Parathyroid adenoma (tissue), 2 donors: ENCODE results near the gene RAPGEFL1.

Experiments
- H2AFZ ChIP-seq: fragments of 300-600 bp; sonication (generic); one replicate; pipeline ENCODE4 v1.7.0; 2017; ENCODE audit warnings: antibody characterized with exemption, mild to moderate bottlenecking
- H3K27ac ChIP-seq: fragments of 300-600 bp; sonication (generic); one replicate; pipeline ENCODE4 v1.7.0; 2017
- H3K27me3 ChIP-seq: fragments of 300-600 bp; sonication (generic); one replicate; pipeline ENCODE4 v1.7.0; 2017; ENCODE audit warnings: low read length; ENCODE audit not compliant: control insufficient read depth, insufficient read depth
- H3K36me3 ChIP-seq: fragments of 300-600 bp; sonication (generic); one replicate; pipeline ENCODE4 v1.7.0; 2017; ENCODE audit warnings: low read length; ENCODE audit not compliant: control insufficient read depth, insufficient read depth
- H3K4me1 ChIP-seq: fragments of 300-600 bp; sonication (generic); one replicate; pipeline ENCODE4 v1.7.0; 2017; ENCODE audit warnings: control low read depth
- H3K4me2 ChIP-seq: fragments of 300-600 bp; sonication (generic); one replicate; pipeline ENCODE4 v1.7.0; 2017; ENCODE audit warnings: low read length
- H3K4me3 ChIP-seq: fragments of 300-600 bp; sonication (generic); one replicate; pipeline ENCODE4 v1.7.0; 2017; ENCODE audit warnings: low read depth, low read length
- H3K79me2 ChIP-seq: fragments of 300-600 bp; sonication (generic); one replicate; pipeline ENCODE4 v1.7.0; 2017; ENCODE audit warnings: control low read depth
- H3K9ac ChIP-seq: fragments of 300-600 bp; sonication (generic); one replicate; pipeline ENCODE4 v1.7.0; 2017; ENCODE audit warnings: mild to moderate bottlenecking
- H3K9me3 ChIP-seq: fragments of 300-600 bp; sonication (generic); one replicate; pipeline ENCODE4 v1.7.0; 2017; ENCODE audit warnings: low read length; ENCODE audit not compliant: control insufficient read depth
- CTCF ChIP-seq: fragments of 300-600 bp; sonication (generic); IDR thresholded peaks from one replicate; pipeline ENCODE4 v1.7.0; 2017; ENCODE audit warnings: antibody characterized with exemption, mild to moderate bottlenecking
- donor health status: primary hyperparathyroidism.

The RAPGEFL1 gene

DNA sequence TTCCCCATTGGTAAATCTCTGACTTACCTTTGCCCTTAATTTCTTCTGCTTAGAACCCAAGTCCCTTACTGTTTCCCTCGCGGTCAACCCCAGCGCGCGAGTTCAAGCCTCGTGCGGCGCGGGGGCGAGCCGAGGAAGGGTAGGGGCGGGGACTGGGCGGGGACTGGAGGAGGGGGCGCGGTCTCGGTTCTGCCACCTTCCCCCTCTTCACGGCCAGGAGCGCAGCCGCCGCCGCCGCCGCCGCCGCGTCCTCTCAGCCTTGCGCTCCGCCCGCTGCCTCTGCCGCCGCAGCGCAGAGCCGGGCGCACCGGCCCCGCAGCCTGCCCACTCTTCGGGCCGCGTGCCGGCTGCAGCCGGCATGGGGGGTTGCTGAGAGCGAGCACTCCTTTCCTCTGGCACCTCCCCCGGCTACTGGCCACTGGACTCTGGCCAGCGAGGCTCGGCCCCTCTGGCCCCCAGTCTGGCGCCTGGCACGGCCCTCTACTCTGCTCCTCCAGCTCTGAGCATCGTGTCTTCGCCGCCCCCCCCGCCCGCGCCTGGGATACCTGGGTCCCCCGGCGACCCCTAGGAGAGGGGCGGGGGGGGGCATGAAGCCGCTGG lies at the start of gene RAPGEFL1:
Gene RAPGEFL1, plus strand, starts transcription at position 196 of the 600 bp plus-strand sequence. Its CDS starts 392 bp downstream, at position 588.
- no peaks in the 10 kb centered on the region for H3K36me3 ChIP-seq
- H3K9me3 ChIP-seq = no peaks in the 10 kb centered on the region
- TF ChIP-seq CTCF = no peak
- H3K4me1 ChIP-seq = no peaks in the 10 kb centered on the region
- no peaks in the 10 kb centered on the region for H3K27me3 ChIP-seq
- H3K4me2 ChIP-seq = peak within 1 kb of the TSS; percentile 77
- H3K79me2 ChIP-seq = no peaks in the 10 kb centered on the region
- H3K4me3 ChIP-seq = peak within 1 kb of the TSS; percentile 33
- no peak within 1 kb of the TSS for H3K27ac ChIP-seq
- H3K9ac ChIP-seq = no peak within 1 kb of the TSS
- H2AFZ ChIP-seq = peak within 1 kb of the TSS; percentile 77

- Histone ChIP-seq H3K9me3 (no peaks in the 10 kb centered on the region), H3K4me2 (no peak overlapping the region), H2AFZ (no peak overlapping the region), H3K4me3 (no peak overlapping the region), H3K27me3 (no peaks in the 10 kb centered on the region), H3K36me3 (no peaks in the 10 kb centered on the region), H3K79me2 (peaks cover 5% of the 10 kb centered on the region), H3K4me1 (peaks cover 2% of the 10 kb centered on the region), H3K9ac (no peak overlapping the region), H3K27ac (no peak overlapping the region)
- TF ChIP-seq CTCF = no peak
Observed at GRCh38 chr17:40129498-40129897, 47.8 kb upstream of the RAPGEFL1 start.

GRCh38 chr17:40130352-40131042 lies 46.8 kb upstream of the RAPGEFL1 start:
- H3K4me3 ChIP-seq = no peak overlapping the region
- no peak for TF ChIP-seq CTCF
- no peaks in the 10 kb centered on the region for H3K4me1 ChIP-seq
- no peaks in the 10 kb centered on the region for H3K9me3 ChIP-seq
- no peak overlapping the region for H3K4me2 ChIP-seq
- no peaks in the 10 kb centered on the region for H3K36me3 ChIP-seq
- no peaks in the 10 kb centered on the region for H3K27me3 ChIP-seq
- no peak overlapping the region for H3K9ac ChIP-seq
- H2AFZ ChIP-seq = no peak overlapping the region
- H3K27ac ChIP-seq = no peak overlapping the region
- H3K79me2 ChIP-seq = peaks cover 2% of the 10 kb centered on the region

DNA sequence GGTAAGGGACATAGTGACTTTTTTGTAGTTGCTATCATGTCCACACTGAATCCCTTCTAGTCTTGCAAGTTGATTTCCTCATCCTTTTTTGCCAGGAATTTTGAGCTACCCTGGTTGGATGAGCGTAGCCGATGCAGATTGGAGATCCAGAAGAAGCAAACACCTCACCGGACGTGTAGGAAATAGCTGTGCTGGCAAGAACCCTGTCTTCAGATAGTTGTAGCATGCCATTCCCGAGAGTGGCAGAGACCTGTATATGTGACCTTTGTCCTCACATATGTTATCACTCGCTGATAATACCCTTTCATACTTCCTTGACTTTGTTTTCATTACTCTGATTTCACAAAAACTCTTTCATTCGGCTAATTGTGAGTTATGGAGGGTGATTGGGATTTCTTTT lies 43.1 kb upstream of the RAPGEFL1 start:
- Histone ChIP-seq H2AFZ (no peak overlapping the region), H3K27me3 (no peaks in the 10 kb centered on the region), H3K4me3 (no peak overlapping the region), H3K9ac (no peak overlapping the region), H3K9me3 (no peaks in the 10 kb centered on the region), H3K27ac (no peak overlapping the region), H3K4me1 (peaks cover 3% of the 10 kb centered on the region), H3K4me2 (no peak overlapping the region), H3K36me3 (no peaks in the 10 kb centered on the region), H3K79me2 (peaks cover 7% of the 10 kb centered on the region)
- no peak for TF ChIP-seq CTCF

DNA sequence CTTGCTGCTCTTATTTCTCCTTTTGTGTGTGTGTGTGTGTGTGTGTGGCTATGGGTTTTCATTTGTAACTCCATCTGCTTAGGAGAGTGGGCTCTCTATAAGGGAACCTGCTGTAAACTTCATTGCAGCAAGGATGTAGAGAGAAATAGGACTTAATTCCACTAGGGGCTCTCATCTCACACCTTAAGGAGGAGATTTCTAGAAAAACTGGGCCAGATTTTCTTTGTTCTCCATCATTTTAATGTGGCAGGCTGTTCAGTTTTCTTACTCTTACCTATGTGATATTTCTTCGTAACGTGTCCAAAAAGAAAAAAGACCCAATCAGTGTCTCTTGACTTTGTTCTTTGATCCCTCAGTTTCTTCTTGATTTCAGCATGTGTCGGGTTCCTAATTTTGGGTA lies 41.5 kb upstream of the RAPGEFL1 start:
- Histone ChIP-seq H2AFZ (no peak overlapping the region), H3K4me1 (peaks cover 9% of the 10 kb centered on the region), H3K4me2 (no peak overlapping the region), H3K9me3 (no peaks in the 10 kb centered on the region), H3K9ac (no peak overlapping the region), H3K27me3 (no peaks in the 10 kb centered on the region), H3K4me3 (no peak overlapping the region), H3K27ac (no peak overlapping the region), H3K79me2 (peaks cover 7% of the 10 kb centered on the region), H3K36me3 (no peaks in the 10 kb centered on the region)
- no peak for TF ChIP-seq CTCF
